ENCODE data around the gene PFKFB1. TPM values are rescaled to one million over a fixed set of nuclear protein-coding genes. Genes with fewer than 3 reads are reported as not detected.

The PFKFB1 gene
- total and polyA plus RNA-seq, 3 donors from 2014 or later: 1.0 to 1.5 (median 1.4) TPM

DNA sequence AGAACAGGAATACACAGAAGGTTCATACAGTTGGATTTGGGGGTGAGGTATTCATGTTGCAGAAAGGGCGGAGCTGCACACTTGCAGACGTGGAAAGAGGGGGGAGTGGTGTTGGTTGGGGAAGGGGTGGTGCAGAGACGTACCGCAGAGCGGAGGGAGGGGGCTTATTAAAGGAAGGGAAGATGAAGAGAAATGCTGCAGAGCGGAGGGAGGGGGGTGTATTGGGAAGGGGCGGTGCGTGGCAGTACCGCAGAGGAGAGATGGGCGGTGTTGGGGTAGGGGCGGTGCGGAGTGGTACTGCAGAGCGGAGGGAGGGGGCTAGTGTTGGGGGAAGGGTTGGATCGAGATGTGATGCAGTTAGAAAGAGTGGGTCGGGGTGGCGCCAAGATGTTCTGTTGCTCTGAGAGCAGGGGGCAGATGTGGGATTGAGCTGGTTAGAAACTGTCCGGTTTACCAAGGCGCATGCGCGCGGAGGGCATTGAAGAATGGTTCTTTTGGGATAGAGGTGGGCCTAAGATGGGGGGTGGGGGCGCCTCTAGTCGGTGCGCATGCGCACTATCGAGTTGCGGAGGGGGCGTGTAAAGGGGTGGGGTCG is 72.5 kb downstream of the PFKFB1 start:
- peak overlapping the region; percentile 49 to 62 for H3K4me3 ChIP-seq
- no peaks in the 10 kb centered on the region for H3K9me3 ChIP-seq
- H3K27me3 ChIP-seq: no peaks in the 10 kb centered on the region
- H3K36me3 ChIP-seq (ENCODE audit: low read depth, missing control alignments): no peaks in the 10 kb centered on the region
- H3K4me1 ChIP-seq: no peaks in the 10 kb centered on the region
- WGBS, 2 donors: 0 to 1% methylated on average over 29 of the region's 29 CpGs
- DNase-seq: peak; percentile 76
- intact Hi-C loops (cut with DNase I; ENCODE audit: low total_unique reads): no loop called here
- TF ChIP-seq CTCF (IDR thresholded peaks at IDR 0.05): no peak
- TF ChIP-seq POLR2A (IDR thresholded peaks at IDR 0.05): no peak
- H3K27ac ChIP-seq: peak overlapping the region in 1 of 2 donors; percentile 24

- Histone ChIP-seq H3K36me3 (ENCODE audit: low read depth, missing control alignments) (no peaks in the 10 kb centered on the region), H3K27ac (peak within 1 kb of the TSS in 1 of 2 donors; percentile 24), H3K27me3 (no peaks in the 10 kb centered on the region), H3K9me3 (no peaks in the 10 kb centered on the region), H3K4me3 (peak within 1 kb of the TSS; percentile 49 to 62), H3K4me1 (no peaks in the 10 kb centered on the region)
- WGBS, 2 donors: 0 to 2% methylated on average over 24 to 26 of the region's 29 CpGs
- intact Hi-C loops (cut with DNase I; ENCODE audit: low total_unique reads): no loop called here
- peak; percentile 18 for DNase-seq
- TF ChIP-seq POLR2A (IDR thresholded peaks at IDR 0.05): no peak
- no peak for TF ChIP-seq CTCF (IDR thresholded peaks at IDR 0.05)
Measured at GRCh38 chrX:54920610-54921426, 73.2 kb downstream of the PFKFB1 start, which contains the start of gene TRO. Gene TRO (plus strand): TSS chrX:54920824. CDS start chrX:54922247, 1,423 bp downstream.

DNA sequence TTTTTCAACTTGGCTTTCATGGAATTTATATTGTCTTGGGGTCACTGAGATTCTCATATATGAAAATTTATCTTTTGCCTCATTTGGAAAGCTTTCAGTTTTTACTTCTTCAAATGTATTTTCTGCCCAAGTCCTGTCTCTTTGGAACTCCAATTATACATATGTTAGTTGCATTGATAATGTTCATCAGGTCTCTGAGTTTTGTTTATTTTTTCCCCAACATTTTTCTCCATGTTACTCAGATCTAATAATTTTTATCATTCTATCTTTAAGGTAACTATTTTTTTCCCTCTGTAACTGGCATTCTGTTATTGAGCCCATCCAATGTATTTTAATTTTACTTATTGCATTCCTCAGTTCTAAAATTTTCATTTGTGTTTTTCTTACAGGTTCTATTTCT is 84.0 kb downstream of the PFKFB1 start:
- no peaks in the 10 kb centered on the region for H3K9me3 ChIP-seq
- intact Hi-C loops (cut with DNase I; ENCODE audit: low total_unique reads): no loop called here
- H3K27me3 ChIP-seq: no peaks in the 10 kb centered on the region
- no peaks in the 10 kb centered on the region for H3K4me1 ChIP-seq
- H3K27ac ChIP-seq: no peak overlapping the region
- no peaks in the 10 kb centered on the region for H3K36me3 ChIP-seq (ENCODE audit: low read depth, missing control alignments)
- TF ChIP-seq POLR2A (IDR thresholded peaks at IDR 0.05) (no peak), CTCF (IDR thresholded peaks at IDR 0.05) (no peak)
- no peak overlapping the region for H3K4me3 ChIP-seq
- no peak for DNase-seq

GRCh38 chrX:54894159-54894558 is 99.8 kb downstream of the PFKFB1 start:
- DNase-seq: no peak
- no peaks in the 10 kb centered on the region for H3K9me3 ChIP-seq
- WGBS, 2 donors: 83% methylated on average over 1 of the region's 1 CpG; no CpG with 5 or more reads in 1 of the 2 donors
- H3K27ac ChIP-seq: no peak overlapping the region
- no peaks in the 10 kb centered on the region for H3K27me3 ChIP-seq
- H3K36me3 ChIP-seq (ENCODE audit: low read depth, missing control alignments): no peaks in the 10 kb centered on the region
- intact Hi-C loops (cut with DNase I; ENCODE audit: low total_unique reads): no loop called here
- TF ChIP-seq POLR2A (IDR thresholded peaks at IDR 0.05): no peak
- no peak for TF ChIP-seq CTCF (IDR thresholded peaks at IDR 0.05)
- H3K4me1 ChIP-seq: no peaks in the 10 kb centered on the region
- no peak overlapping the region for H3K4me3 ChIP-seq

Data from testis (tissue), 3 donors.